Endometrium (tissue), 2 donors: ENCODE measurements around the gene AUTS2.

Experiments used
- FAIRE-seq: peaks from 2 replicates; lab custom pipeline; 2012; peaks lifted over from hg19 to GRCh38; lab: Jason Lieb, UNC
- donor health status: control.
- donor health status: control.

Gene AUTS2

GRCh38 chr7:70307544-70308106 is 709.4 kb downstream of the AUTS2 start:
- FAIRE-seq = no peak

- no peak for FAIRE-seq
Measured at GRCh38 chr7:70312336-70312735, 714.1 kb downstream of the AUTS2 start.

- no peak for FAIRE-seq
Measured at GRCh38 chr7:70313271-70313670, 715.0 kb downstream of the AUTS2 start.

GRCh38 chr7:70313687-70314086 is 715.4 kb downstream of the AUTS2 start:
- FAIRE-seq = no peak

- FAIRE-seq = no peak
Measured at GRCh38 chr7:70314221-70314620, 715.9 kb downstream of the AUTS2 start.

- FAIRE-seq = no peak
Measured at GRCh38 chr7:70316745-70317144, 718.5 kb downstream of the AUTS2 start.

- FAIRE-seq = no peak
Measured at GRCh38 chr7:70317356-70317755, 719.1 kb downstream of the AUTS2 start.

GRCh38 chr7:70318511-70318910 is 720.2 kb downstream of the AUTS2 start:
- no peak for FAIRE-seq

- FAIRE-seq = no peak
Measured at GRCh38 chr7:70319057-70319456, 720.8 kb downstream of the AUTS2 start.

GRCh38 chr7:70321016-70321590 is 722.8 kb downstream of the AUTS2 start:
- FAIRE-seq = no peak

GRCh38 chr7:70322856-70323255 is 724.6 kb downstream of the AUTS2 start:
- FAIRE-seq = no peak

- FAIRE-seq = no peak
Measured at GRCh38 chr7:70325509-70326101, 727.3 kb downstream of the AUTS2 start.

- FAIRE-seq = no peak
Measured at GRCh38 chr7:70334295-70334694, 736.0 kb downstream of the AUTS2 start.

GRCh38 chr7:70334871-70335270 is 736.6 kb downstream of the AUTS2 start:
- FAIRE-seq = no peak

GRCh38 chr7:70336536-70336935 is 738.3 kb downstream of the AUTS2 start:
- FAIRE-seq = no peak

- FAIRE-seq = no peak
Measured at GRCh38 chr7:70338015-70338414, 739.7 kb downstream of the AUTS2 start.

GRCh38 chr7:70340236-70340635 is 742.0 kb downstream of the AUTS2 start:
- no peak for FAIRE-seq

- FAIRE-seq = no peak
Measured at GRCh38 chr7:70341446-70341845, 743.2 kb downstream of the AUTS2 start.

- FAIRE-seq = no peak
Measured at GRCh38 chr7:70343519-70343918, 745.2 kb downstream of the AUTS2 start.

GRCh38 chr7:70344726-70345125 is 746.5 kb downstream of the AUTS2 start:
- no peak for FAIRE-seq

GRCh38 chr7:70346844-70347462 is 748.7 kb downstream of the AUTS2 start:
- no peak for FAIRE-seq

- no peak for FAIRE-seq
Measured at GRCh38 chr7:70347463-70348254, 749.4 kb downstream of the AUTS2 start.

GRCh38 chr7:70349031-70349430 is 750.8 kb downstream of the AUTS2 start:
- no peak for FAIRE-seq
